Activated gamma-delta T cell treated with Interleukin-2 at 50 U/mL for 16 hours (primary cell): ENCODE results near the gene PIP4K2A.
A peak's percentile ranks its signal among the peaks of the same experiment; 100 is the strongest.
"Not testable (repeated sequence)": the region's sequence is repeated elsewhere in the genome, so short reads cannot be mapped to it uniquely, and the experiment has no call there.

Source experiments
- DNase-seq: peaks from one replicate; pipeline ENCODE4 v3.0.0-alpha.2; 2020

Gene PIP4K2A

GRCh38 chr10:22718659-22719058 lies 4.3 kb upstream of the PIP4K2A start:
- DNase-seq = not testable (repeated sequence)

GRCh38 chr10:22717728-22718127 lies 3.4 kb upstream of the PIP4K2A start:
- DNase-seq = no peak

GRCh38 chr10:22716943-22717342 lies 2.6 kb upstream of the PIP4K2A start:
- no peak for DNase-seq

- DNase-seq = no peak
Observed at GRCh38 chr10:22715290-22715625, 880 bp upstream of the PIP4K2A start.

- peak; percentile 28 for DNase-seq
Observed at GRCh38 chr10:22713853-22714478, 412 bp downstream of the PIP4K2A start.

- DNase-seq = peak; percentile 36
Observed at GRCh38 chr10:22712956-22713852, 1.2 kb downstream of the PIP4K2A start.

- DNase-seq = no peak
Observed at GRCh38 chr10:22712211-22712955, 2.0 kb downstream of the PIP4K2A start.

- no peak for DNase-seq
Observed at GRCh38 chr10:22711373-22711772, 3.0 kb downstream of the PIP4K2A start.

GRCh38 chr10:22710139-22710745 lies 4.1 kb downstream of the PIP4K2A start:
- no peak for DNase-seq

GRCh38 chr10:22708772-22709171 lies 5.6 kb downstream of the PIP4K2A start:
- no peak for DNase-seq

- DNase-seq = no peak
Observed at GRCh38 chr10:22705527-22705926, 8.9 kb downstream of the PIP4K2A start.

- DNase-seq = no peak
Observed at GRCh38 chr10:22704942-22705341, 9.4 kb downstream of the PIP4K2A start.

- no peak for DNase-seq
Observed at GRCh38 chr10:22704471-22704911, 9.9 kb downstream of the PIP4K2A start.

GRCh38 chr10:22702348-22702747 lies 12.0 kb downstream of the PIP4K2A start:
- no peak for DNase-seq

- no peak for DNase-seq
Observed at GRCh38 chr10:22701132-22701826, 13.1 kb downstream of the PIP4K2A start.

GRCh38 chr10:22700489-22700888 lies 13.9 kb downstream of the PIP4K2A start:
- DNase-seq = no peak

GRCh38 chr10:22699976-22700375 lies 14.4 kb downstream of the PIP4K2A start:
- DNase-seq = no peak

- DNase-seq = no peak
Observed at GRCh38 chr10:22698941-22699440, 15.4 kb downstream of the PIP4K2A start.

GRCh38 chr10:22697800-22698199 lies 16.6 kb downstream of the PIP4K2A start:
- DNase-seq = no peak

- no peak for DNase-seq
Observed at GRCh38 chr10:22697101-22697500, 17.3 kb downstream of the PIP4K2A start.

GRCh38 chr10:22693860-22694259 lies 20.5 kb downstream of the PIP4K2A start:
- DNase-seq = no peak

GRCh38 chr10:22693371-22693784 lies 21.0 kb downstream of the PIP4K2A start:
- DNase-seq = no peak
